Activated effector memory CD4-positive, alpha-beta T cell treated with Interleukin-2 at 50 U/mL for 16 hours (primary cell): ENCODE measurements around the gene LPA.
"Not testable (repeated sequence)": the region's sequence is repeated elsewhere in the genome, so short reads cannot be mapped to it uniquely, and the experiment has no call there.

Source experiments
- DNase-seq: peaks from one replicate; pipeline ENCODE4 v3.0.0-alpha.2; 2020

LPA gene

GRCh38 chr6:160662842-160663241 lies 1.2 kb downstream of the LPA start:
- DNase-seq, result no peak

DNA sequence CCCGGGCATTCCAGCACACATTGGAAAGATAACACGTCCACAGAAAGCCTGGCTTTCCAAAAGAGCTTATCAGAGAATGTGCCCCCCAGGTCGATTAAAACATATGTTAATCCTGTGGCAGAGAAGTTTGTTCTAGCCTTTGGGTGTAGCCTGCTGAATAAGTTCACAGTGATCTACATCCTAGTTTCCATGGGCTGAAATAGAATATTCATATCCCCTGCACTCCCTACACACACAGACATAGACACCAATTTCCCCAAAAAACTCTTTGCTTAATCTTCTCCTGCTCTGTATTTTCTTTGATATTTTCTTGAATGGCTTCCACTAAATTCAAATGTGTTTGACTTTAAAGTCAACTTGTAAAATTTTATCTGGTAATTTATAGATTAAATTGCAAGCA lies 1.6 kb downstream of the LPA start:
- no peak for DNase-seq

GRCh38 chr6:160661216-160661615 lies 2.9 kb downstream of the LPA start:
- no peak for DNase-seq

GRCh38 chr6:160659562-160659961 lies 4.5 kb downstream of the LPA start:
- no peak for DNase-seq

- no peak for DNase-seq
Measured at GRCh38 chr6:160634706-160635105, 29.4 kb downstream of the LPA start.

DNA sequence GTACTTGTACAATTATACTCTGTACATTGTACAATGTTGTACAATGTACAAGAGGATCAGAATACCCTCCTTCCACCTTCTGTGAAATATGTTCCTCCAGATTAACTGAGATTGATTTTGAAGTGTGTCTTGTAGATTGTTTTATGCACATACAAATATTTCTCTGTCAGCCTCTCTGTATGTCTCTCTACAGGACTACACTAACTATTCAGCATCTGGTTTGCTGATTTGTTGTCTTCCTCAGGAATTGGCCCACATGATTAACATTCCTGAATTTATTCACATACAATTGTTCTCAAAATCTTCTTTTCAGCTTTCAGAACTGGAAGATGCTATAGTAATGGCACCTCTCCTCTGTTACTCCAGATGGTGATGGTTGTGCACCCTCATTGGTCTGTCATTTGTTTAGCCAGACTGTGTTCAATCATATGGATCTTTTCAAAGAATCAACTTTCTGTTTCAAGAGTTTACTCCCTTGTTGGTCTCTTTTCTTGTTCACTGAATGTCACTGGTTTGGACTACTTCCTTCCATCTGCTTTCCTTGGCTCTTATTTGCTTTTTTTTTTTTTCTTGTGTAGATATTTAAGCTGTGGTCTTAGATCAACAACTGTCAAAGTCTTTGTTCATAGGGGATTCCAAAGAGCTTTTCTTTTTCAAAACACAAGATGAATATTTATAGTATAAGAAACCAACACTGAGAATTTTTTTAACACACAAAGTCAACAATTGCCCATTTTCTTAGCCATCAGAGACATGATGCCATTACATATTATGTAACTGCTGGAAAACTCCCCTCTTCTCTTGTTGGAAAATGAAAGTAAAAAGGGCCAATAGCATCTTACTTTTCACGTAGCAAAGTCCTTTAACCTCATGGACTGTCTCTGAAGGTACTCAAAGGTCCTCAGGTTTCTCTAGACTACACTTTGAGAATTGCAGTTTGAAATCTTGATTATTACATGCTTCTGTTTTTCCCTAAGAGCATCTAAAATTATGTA lies 67.9 kb downstream of the LPA start:
- DNase-seq, result no peak

DNA sequence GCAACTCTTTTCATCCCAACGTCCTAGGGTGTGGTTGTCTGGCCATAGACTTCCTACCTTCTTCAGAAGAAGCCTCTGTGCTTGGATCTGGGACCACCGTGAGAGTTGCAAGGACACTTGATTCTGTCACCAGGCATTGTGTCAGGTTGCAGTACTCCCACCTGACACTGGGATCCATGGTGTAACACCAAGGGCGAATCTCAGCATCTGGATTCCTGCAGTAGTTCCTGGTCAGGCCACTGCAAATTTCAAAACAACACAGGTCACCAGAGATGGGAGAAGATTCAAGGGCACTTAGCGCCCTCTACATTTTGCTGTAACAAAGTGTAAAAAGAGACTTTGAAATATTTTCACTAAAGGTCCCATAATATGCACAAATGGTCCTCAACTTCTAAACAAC lies 68.8 kb downstream of the LPA start:
- DNase-seq, result not testable (repeated sequence)

GRCh38 chr6:160586374-160586773 lies 77.7 kb downstream of the LPA start:
- DNase-seq, result no peak

- no peak for DNase-seq
Measured at GRCh38 chr6:160583794-160584193, 80.3 kb downstream of the LPA start.

- no peak for DNase-seq
Measured at GRCh38 chr6:160581406-160581805, 82.7 kb downstream of the LPA start.

- DNase-seq, result not testable (repeated sequence)
Measured at GRCh38 chr6:160578515-160578914, 85.6 kb downstream of the LPA start.

- DNase-seq, result no peak
Measured at GRCh38 chr6:160573943-160574342, 90.1 kb downstream of the LPA start.

GRCh38 chr6:160571201-160571600 lies 92.9 kb downstream of the LPA start:
- not testable (repeated sequence) for DNase-seq

DNA sequence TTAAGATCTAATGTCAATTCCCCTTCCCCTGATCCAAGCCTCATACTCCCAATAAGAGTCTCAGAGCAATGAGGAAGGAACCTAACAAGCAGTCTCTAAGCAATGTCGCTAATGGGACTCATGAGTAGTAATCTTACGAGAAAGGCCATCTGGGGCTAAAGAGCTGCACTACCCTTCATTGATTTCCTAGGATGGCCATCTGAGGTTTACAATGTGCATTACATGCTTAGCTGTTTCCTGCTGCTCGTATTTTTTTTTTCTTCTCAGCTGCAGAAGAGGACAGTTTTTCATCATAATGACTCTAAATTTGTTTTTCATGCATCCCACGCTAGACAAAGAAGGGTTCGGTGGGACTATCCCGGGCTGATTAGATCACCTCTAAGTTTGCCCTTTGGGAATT lies 119.3 kb downstream of the LPA start:
- DNase-seq, result no peak

DNA sequence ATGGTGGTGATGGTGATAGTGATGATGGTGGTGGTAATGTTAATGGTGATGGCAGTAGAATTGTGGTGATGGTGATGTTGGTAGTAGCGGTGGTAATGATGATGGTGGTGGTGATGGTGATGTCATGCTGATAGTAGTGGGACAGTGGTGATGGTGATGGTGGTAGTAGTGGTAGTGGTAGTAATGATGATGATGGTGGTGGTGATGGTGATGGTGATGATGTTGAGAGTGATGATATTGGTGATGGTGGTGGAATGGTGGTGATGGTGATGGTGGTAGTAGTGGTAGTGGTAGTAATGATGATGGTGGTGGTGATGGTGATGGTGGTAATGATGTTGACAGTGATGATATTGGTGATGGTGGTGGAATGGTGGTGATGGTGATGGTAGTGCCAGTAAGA lies 128.8 kb downstream of the LPA start:
- no peak for DNase-seq

GRCh38 chr6:160534050-160534696 lies 129.9 kb downstream of the LPA start:
- peak; percentile 32 for DNase-seq

GRCh38 chr6:160532315-160532714 lies 131.8 kb downstream of the LPA start:
- no peak for DNase-seq

- no peak for DNase-seq
Measured at GRCh38 chr6:160531826-160532225, 132.2 kb downstream of the LPA start.

DNA sequence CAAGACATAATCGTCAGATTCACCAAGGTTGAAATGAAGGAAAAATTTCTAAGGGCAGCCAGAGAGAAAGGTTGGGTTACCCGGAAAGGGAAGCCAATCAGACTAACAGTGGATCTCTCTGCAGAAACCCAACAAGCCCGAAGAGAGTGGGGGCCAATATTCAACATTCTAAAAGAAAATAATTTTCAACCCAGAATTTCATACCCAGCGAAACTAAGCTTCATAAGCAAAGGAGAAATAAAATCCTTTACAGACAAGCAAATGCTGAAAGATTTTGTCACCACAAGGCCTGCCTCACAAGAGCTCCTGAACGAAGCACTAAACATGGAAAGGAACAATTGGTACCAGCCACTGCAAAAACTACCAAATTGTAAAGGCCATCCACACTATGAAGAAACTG lies 134.6 kb downstream of the LPA start:
- DNase-seq, result not testable (repeated sequence)

DNA sequence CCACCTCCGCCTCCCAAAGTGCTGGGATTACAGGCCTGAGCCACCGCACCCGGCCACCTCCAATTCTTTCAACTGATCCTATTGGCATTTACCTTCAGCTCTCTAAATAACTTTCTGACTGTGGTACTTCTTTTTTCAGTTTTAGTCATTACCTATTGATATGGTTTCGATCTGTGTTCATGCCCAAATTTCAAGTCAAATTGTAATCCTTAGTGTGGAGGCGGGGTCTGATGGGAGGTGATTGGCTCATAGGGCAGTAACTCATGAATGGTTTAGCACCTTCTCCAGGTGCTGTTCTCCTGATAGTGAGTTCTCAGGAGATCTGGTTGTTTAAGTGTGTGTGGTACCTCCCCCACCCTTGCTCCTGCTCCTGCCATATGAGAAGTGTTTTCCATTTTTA lies 140.9 kb downstream of the LPA start:
- no peak for DNase-seq

GRCh38 chr6:160520043-160520904 lies 143.8 kb downstream of the LPA start:
- peak; percentile 70 for DNase-seq

GRCh38 chr6:160519603-160520042 lies 144.5 kb downstream of the LPA start:
- DNase-seq, result no peak

DNA sequence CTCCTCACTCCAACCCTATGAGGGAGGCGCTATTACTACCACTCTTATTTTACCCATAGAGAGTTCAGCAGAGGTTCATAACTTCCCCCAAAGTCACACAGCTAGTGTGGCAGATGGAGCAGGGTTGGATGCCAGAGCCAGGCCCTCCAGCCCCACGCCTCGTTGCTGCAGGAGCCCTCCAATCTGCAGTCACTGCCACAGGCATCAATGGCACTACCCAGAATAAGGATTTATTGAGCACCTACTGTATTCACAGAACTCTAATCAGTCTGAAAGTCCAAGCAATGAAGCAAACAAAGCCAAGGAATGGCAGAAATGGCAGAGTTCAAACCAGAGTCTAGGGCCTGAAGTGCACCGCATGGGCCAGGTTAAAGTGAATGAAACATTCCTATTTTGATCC lies 144.9 kb downstream of the LPA start:
- DNase-seq, result no peak
